ENCODE measurements around the gene NFAT5.

GRCh38 chr16:69559164-69559563 is 6.6 kb upstream of the NFAT5 start:
- TF ChIP-seq CTCF (IDR thresholded peaks at IDR 0.05; ENCODE audit: extremely low read depth in 1 of 2, insufficient read depth in 1 of 2, low read depth in 1 of 2, low read length in 2 of 2), result no peak
- TF ChIP-seq POLR2AphosphoS5 (IDR thresholded peaks at IDR 0.05; ENCODE audit: insufficient read depth, low read depth, low read length), result no peak

Data from endothelial cell of umbilical vein (primary cell).